GM12878 (cell line): ENCODE results near the gene MSRB1. TPM values are rescaled to one million over a fixed set of nuclear protein-coding genes. Genes with fewer than 3 reads are reported as not detected.

Experiments used
- ATAC-seq: fragments of 200-7000 bp; cut with Tn5 transposase; 3 replicates; pipeline ENCODE4 v1.9.1; 2020; ENCODE audit warnings: mild to moderate bottlenecking, moderate library complexity
- BruUV-seq: library from RNA; stranded (reverse); fragments of 400-500 nt; replicated peaks from 2 replicates; lab custom pipeline; 2021; lab: Mats Ljungman, UMichigan
- CTCF ChIA-PET: fragments of 300-600 bp; sonication (Branson Sonifier 250); formaldehyde crosslinking; extraction: SDS; loops from one replicate; lab custom pipeline; 2021; ENCODE audit warnings: inconsistent platforms; lab: Yijun Ruan, JAX
- POLR2A ChIA-PET: fragments of 350-600 bp; formaldehyde crosslinking; extraction: SDS; loops from one replicate; lab custom pipeline; 2021; ENCODE audit warnings: inconsistent platforms; lab: Charles Lee
- RAD21 ChIA-PET: fragments of 300-600 bp; sonication (Branson Sonifier 250); formaldehyde crosslinking; loops from one replicate; lab custom pipeline; 2023; ENCODE audit warnings: antibody characterized with exemption; ENCODE audit not compliant: unreplicated experiment; lab: Charles Lee
- SMC1A ChIA-PET: fragments of 300-600 bp; sonication (Branson Sonifier 250); formaldehyde crosslinking; loops from one replicate; lab custom pipeline; 2023; ENCODE audit not compliant: unreplicated experiment, uncharacterized antibody; lab: Charles Lee
- DNase-seq: peaks from one replicate; pipeline ENCODE4 v3.0.0-alpha.2; 2011; ENCODE audit warnings: low read depth, low spot score
- FAIRE-seq: peaks from 3 replicates; lab custom pipeline; 2011; peaks lifted over from hg19 to GRCh38; lab: Jason Lieb, UNC
- H2AFZ ChIP-seq: 2 replicates; pipeline ENCODE4 v1.6.0; 2011; ENCODE audit warnings: low read depth, low read length, control low read depth; ENCODE audit not compliant: control insufficient read depth
- H3K27ac ChIP-seq: 2 replicates; pipeline ENCODE4 v1.5.1; 2011; ENCODE audit warnings: control low read depth; ENCODE audit not compliant: control insufficient read depth, insufficient read depth
- H3K27me3 ChIP-seq, 2 experiments: replicated peaks in 1 of 2; 2 replicates each; pipeline versions ENCODE4 v1.6.0 to v1.6.1; 2011; ENCODE audit warnings: low read length in 1 of 2; ENCODE audit not compliant: control insufficient read depth in 2 of 2, insufficient read depth in 2 of 2
- H3K36me3 ChIP-seq, 2 experiments: 2 replicates each; pipeline ENCODE4 v1.5.1; 2011; ENCODE audit warnings: low read length in 1 of 2; ENCODE audit not compliant: control insufficient read depth in 2 of 2, insufficient read depth in 2 of 2
- H3K4me1 ChIP-seq: 2 replicates; pipeline ENCODE4 v1.6.1; 2011; ENCODE audit warnings: mild to moderate bottlenecking, low read length, moderate library complexity, mixed read lengths; ENCODE audit not compliant: control insufficient read depth, insufficient read depth
- H3K4me2 ChIP-seq: 2 replicates; pipeline ENCODE4 v1.6.0; 2011; ENCODE audit warnings: control low read depth; ENCODE audit not compliant: control insufficient read depth, insufficient read depth
- H3K4me3 ChIP-seq: fragments of 200-600 bp; sonication (generic); 2 replicates; pipeline ENCODE4 v1.5.1; 2016
- H3K79me2 ChIP-seq: 2 replicates; pipeline ENCODE4 v1.6.0; 2011; ENCODE audit warnings: low read length; ENCODE audit not compliant: control insufficient read depth, insufficient read depth
- H3K9ac ChIP-seq: 2 replicates; pipeline ENCODE4 v1.8.0; 2011; ENCODE audit warnings: low read length, control low read depth, mixed read lengths; ENCODE audit not compliant: control insufficient read depth, insufficient read depth
- H3K9me3 ChIP-seq: replicated peaks from 3 replicates; pipeline ENCODE4 v1.5.1; 2011; ENCODE audit warnings: mild to moderate bottlenecking, low read length; ENCODE audit not compliant: control insufficient read depth, insufficient read depth
- H4K20me1 ChIP-seq: 2 replicates; pipeline ENCODE4 v1.6.0; 2011; ENCODE audit not compliant: control insufficient read depth, insufficient read depth
- CBX3 ChIP-seq: fragments of 200-600 bp; sonication (generic); IDR thresholded peaks from 2 replicates; pipeline ENCODE4 v1.6.1; 2016; ENCODE audit warnings: low read depth, borderline replicate concordance
- CEBPZ ChIP-seq: fragments of 150-350 bp; IDR thresholded peaks from 2 replicates; pipeline ENCODE4 v1.6.1; 2016; ENCODE audit warnings: low read depth, low read length
- NR2C1 ChIP-seq: fragments of 450-650 bp; IDR thresholded peaks from 2 replicates; pipeline ENCODE4 v1.6.1; 2017; ENCODE audit warnings: antibody characterized with exemption, mild to moderate bottlenecking, moderate library complexity
- TCF12 ChIP-seq: IDR thresholded peaks from 2 replicates; pipeline ENCODE4 v1.6.1; 2011; ENCODE audit warnings: low read depth, mild to moderate bottlenecking, low read length
- TCF7 ChIP-seq: IDR thresholded peaks from 2 replicates; pipeline ENCODE4 v1.6.1; 2014; ENCODE audit warnings: antibody characterized with exemption, borderline replicate concordance
- WGBS: methylation state at CpG from one replicate; pipeline ENCODE4 v1.1.6; 2016; ENCODE audit warnings: low lambda C conversion rate; ENCODE audit not compliant: insufficient replicate concordance, insufficient coverage; ENCODE audit errors: missing lambda C conversion rate; 5-methylcytosine and 5-hydroxymethylcytosine counted together
- in situ Hi-C: fragments of 300-500 bp; cut with MboI; formaldehyde crosslinking; loops from 9 replicates; pipeline ENCODE4 v1.14.3; 2018; ENCODE audit warnings: mixed read lengths
- intact Hi-C: fragments of 100-400 bp; cut with micrococcal nuclease; formaldehyde crosslinking; loops from one replicate; pipeline ENCODE4 v1.14.2; 2022; ENCODE audit not compliant: unreplicated experiment
- polyA plus RNA-seq, 11 experiments: library from polyadenylated mRNA; depleted of rRNA in 4 of 11; unstranded in 6 of 11; stranded (reverse) in 5 of 11; fragments of >200 nt; fragmentation: Nextera tagmentation in 4 of 11; fragmentation: Illumina TruSeq in 1 of 11; extraction: Ambion mirVana in 4 of 11; extraction: Trizol in 1 of 11; gene quantifications; 1 replicate in 1 of 11; 2 replicates in 10 of 11; pipeline versions ENCODE4 v1.2.1 to v1.2.3, GENCODE V29; 2011 to 2016; ENCODE audit warnings: inconsistent platforms in 2 of 11, missing spikeins in 2 of 11, low read depth in 1 of 11
- total RNA-seq, 4 experiments: library from RNA; depleted of rRNA in 3 of 4; stranded (reverse); fragments of >200 nt in 3 of 4; fragmentation: Illumina TruSeq in 1 of 4; extraction: Trizol in 1 of 4; gene quantifications; 2 replicates each; pipeline versions ENCODE4 v1.2.1 to v1.2.3, GENCODE V29; 2013 to 2021
- TF ChIP-seq, protein P1 (sequence below): fragments of 450-650 bp; IDR thresholded peaks from 2 replicates; pipeline ENCODE4 v1.6.1; 2017; ENCODE audit warnings: mild to moderate bottlenecking, moderate library complexity

The MSRB1 gene
- total and polyA plus RNA-seq, 10 of the 15 experiments (the other 5 are each of a cell fraction or from before 2014, with no cell fraction given), result 5.1 to 48.6 (median 25.7) TPM

DNA sequence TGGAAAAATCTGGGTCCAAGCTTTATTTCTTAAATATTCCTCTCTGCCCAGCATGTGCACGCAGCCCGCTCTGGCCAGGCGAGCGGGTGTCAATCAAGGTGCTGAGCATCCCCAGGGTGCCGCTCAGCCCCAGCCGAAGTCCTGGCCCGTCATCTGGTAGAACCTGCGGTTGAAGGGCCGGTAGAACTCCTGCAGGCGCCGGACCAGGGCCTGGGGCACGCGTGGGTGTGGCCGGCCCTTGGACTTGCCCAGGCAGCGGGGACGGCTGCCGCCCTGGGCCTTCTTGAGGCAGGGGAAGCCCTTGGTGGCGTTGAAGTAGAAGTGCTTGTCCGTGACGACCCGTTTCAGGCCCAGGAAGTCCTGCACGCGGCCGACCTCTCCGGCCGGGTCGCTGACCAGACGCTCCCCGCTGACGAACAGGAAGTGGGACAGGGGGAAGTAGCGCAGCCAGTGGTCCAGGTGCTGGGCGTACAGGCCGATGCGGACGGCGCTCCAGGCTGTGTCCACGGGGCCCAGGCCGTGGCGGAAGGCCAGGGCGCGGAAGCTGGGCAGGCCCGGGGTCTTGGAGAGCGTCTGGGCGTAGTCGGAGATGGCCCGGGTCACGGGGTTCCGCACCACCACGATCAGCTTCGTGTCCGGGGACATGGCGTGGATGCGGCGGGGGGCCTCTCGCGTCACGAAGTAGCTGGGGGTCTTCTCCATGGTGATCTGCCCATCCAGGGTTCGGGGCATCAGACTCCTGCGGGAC, 31.4 kb downstream of the MSRB1 start:
- Histone ChIP-seq H3K4me2 (no peak overlapping the region), H3K79me2 (no peaks in the 10 kb centered on the region), H3K36me3 (no peaks in the 10 kb centered on the region), H3K27ac (no peak overlapping the region), H4K20me1 (no peaks in the 10 kb centered on the region), H3K4me1 (no peaks in the 10 kb centered on the region), H3K9me3 (no peaks in the 10 kb centered on the region), H3K9ac (no peak overlapping the region), H3K4me3 (no peak overlapping the region), H2AFZ (no peak overlapping the region), H3K27me3 (peaks cover 0 to 2% of the 10 kb centered on the region in 2 experiments; a peak in 3 of 4 replicates)
- intact Hi-C loops, result no loop called here
- DNase-seq (no peak), FAIRE-seq (no peak), ATAC-seq (no peak)
- ChIA-PET CTCF (no interaction called here), POLR2A (no interaction called here), RAD21 (no interaction called here), SMC1A (no interaction called here)
- BruUV-seq, result no TSS peak
- 81% methylated on average over 40 of the region's 59 CpGs for WGBS
- in situ Hi-C loops, result no loop called here
- no peak for TF ChIP-seq TCF12
- no peak for TF ChIP-seq TCF7
- TF ChIP-seq, protein P1, sequence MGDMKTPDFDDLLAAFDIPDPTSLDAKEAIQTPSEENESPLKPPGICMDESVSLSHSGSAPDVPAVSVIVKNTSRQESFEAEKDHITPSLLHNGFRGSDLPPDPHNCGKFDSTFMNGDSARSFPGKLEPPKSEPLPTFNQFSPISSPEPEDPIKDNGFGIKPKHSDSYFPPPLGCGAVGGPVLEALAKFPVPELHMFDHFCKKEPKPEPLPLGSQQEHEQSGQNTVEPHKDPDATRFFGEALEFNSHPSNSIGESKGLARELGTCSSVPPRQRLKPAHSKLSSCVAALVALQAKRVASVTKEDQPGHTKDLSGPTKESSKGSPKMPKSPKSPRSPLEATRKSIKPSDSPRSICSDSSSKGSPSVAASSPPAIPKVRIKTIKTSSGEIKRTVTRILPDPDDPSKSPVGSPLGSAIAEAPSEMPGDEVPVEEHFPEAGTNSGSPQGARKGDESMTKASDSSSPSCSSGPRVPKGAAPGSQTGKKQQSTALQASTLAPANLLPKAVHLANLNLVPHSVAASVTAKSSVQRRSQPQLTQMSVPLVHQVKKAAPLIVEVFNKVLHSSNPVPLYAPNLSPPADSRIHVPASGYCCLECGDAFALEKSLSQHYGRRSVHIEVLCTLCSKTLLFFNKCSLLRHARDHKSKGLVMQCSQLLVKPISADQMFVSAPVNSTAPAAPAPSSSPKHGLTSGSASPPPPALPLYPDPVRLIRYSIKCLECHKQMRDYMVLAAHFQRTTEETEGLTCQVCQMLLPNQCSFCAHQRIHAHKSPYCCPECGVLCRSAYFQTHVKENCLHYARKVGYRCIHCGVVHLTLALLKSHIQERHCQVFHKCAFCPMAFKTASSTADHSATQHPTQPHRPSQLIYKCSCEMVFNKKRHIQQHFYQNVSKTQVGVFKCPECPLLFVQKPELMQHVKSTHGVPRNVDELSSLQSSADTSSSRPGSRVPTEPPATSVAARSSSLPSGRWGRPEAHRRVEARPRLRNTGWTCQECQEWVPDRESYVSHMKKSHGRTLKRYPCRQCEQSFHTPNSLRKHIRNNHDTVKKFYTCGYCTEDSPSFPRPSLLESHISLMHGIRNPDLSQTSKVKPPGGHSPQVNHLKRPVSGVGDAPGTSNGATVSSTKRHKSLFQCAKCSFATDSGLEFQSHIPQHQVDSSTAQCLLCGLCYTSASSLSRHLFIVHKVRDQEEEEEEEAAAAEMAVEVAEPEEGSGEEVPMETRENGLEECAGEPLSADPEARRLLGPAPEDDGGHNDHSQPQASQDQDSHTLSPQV, result no peak
- no peak for TF ChIP-seq NR2C1
- TF ChIP-seq CEBPZ, result no peak
- TF ChIP-seq CBX3, result no peak
